Pons (tissue), 1 donor: ENCODE results near the gene LACTB.

Experiments used
- DNase-seq: peaks from one replicate; pipeline ENCODE4 v3.0.0-alpha.2; 2016; ENCODE audit warnings: low spot score

LACTB gene

DNA sequence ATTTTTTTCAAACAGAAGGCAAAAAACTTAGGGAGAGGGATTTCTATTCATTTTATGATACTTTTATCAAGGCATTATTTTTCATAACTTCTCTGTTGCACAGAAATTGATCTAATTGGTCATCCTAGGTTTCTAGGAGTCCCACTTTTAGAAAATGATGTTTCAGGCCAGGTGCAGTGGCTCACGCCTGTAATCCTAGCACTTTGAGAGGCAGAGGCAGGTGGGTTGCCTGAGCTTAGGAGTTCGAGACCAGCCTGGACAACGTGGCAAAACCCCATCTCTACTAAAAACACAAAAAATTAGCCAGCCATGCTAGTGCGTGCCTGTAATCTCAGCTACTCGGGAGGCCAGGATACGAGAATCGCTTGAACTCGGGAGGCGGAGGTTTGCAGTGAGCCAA lies 2.8 kb downstream of the LACTB start:
- no peak for DNase-seq

DNA sequence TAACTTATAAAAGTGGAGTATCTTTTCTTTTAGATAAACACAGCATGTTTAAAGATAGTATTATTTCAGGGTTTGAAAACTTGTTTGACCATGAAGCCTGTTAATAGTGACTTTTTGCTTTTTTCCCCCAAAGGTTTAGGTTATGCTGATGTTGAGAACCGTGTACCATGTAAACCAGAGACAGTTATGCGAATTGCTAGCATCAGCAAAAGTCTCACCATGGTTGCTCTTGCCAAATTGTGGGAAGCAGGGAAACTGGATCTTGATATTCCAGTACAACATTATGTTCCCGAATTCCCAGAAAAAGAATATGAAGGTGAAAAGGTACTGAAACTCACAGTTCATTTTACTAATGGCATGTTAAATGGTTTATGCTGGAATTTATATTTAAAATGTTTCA lies 5.1 kb downstream of the LACTB start:
- no peak for DNase-seq

GRCh38 chr15:63133786-63134185 lies 12.1 kb downstream of the LACTB start:
- no peak for DNase-seq

DNA sequence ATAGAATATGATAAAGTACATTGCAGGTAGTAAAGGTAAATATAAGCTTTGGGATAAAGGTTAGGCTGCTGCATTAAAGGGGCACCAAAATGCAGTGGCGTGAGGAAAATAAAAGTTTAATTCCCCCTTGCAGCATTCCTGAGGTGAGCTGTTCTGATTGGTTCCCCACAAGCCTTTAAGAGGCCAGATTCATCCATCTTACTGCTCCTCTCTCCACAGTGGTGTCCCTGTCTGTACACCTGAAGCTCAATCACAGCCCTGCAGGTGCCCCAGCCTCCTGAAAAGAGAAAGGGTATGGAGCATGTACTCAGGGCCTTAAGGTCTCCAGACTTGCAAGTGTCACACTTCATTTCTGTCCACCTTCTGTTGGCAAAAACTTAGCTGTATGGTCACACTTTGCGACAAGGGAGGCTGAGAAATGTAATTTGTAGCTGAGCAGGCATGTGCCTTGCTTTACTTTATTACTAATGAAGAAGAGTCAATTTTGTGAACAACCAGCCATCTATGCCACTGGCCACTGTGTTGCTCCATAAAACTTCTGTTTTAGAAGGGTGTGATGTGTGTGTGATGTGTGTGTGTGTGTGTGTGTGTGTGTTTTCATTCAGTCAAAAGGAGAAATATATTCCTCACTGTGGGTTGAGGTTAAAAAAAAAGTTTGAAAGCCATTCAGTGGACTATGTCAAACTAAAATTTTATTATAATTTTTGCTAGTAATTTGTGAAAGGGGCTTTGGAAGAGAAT lies 12.8 kb downstream of the LACTB start:
- no peak for DNase-seq

DNA sequence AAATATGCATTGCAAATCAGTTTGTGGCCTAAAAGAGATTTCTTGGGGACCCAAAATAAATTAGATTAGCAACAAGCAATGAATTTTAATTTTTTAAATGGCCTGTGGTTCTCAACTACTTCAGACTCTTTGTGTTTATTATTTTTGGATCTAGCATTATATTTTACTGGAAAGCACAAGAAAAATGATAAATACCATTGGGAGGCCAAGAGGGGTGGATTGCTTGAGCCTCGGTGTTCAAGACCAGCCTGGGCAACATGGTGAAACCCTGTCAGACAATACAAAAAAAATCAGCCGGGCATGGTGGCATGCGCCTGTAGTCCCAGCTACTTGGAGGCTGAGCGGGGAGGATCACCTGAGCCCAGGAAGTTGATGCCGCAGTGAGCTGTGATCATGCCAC lies 13.6 kb downstream of the LACTB start:
- DNase-seq = no peak

GRCh38 chr15:63135804-63136203 lies 14.1 kb downstream of the LACTB start:
- DNase-seq = no peak

DNA sequence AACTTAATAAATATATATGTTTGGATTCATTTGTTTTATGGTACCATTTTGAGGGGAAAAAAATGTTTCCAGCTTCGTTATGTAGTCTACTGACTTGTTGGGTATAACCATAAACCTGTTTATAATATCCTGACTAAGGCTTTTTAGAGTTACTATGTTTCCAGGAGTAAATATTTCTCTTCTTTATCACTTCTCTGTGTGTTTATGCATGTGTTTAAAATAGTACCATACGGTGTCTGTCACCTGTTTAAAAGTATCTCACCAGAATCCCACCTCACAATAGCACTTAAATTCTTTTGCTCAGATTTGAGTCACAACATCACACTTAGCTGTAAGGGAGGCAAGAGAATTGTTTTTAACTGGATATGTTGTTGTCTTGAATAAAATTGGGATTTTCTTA lies 15.1 kb downstream of the LACTB start:
- DNase-seq = no peak

- DNase-seq = no peak
These were observed 19.3 kb downstream of the LACTB start for GRCh38 chr15:63140936-63141335.

DNA sequence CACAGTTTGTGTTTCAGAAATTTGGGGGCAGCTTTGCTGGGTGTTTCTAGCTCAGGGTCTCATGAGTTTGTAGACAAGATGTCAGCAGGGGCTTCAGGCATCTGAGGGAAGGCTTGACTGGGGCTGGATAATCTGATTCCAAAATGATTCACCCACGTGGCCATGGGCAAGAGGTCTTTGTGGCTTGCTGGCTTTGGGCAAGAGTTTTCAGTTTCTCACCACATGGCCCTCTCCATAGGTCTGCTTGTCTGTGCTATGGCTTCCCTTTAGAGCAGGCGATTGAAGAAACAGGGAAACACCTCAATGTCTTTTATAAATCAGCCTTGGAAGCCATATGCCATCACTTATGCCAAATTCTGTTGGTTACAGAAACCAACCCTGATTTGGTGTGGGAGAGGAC lies 23.8 kb downstream of the LACTB start:
- DNase-seq = no peak

DNA sequence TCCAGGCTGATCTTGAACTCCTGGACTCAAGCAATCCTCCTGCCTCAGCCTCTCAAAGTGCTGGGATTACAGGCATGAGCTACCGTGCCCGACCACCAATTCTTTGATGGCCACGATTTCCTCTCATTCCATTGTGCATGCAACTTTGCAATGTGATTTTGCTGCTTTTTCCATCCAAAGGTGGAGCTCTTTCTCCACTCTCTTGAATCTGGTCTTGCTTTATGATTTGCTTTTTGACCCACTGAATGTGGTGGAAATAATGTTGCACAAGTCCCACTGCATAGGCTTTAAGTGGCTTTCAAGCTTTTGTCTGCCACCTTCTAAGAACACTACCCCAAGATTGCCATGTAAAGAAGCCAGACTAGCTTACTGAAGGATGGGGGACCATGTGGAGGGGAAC lies 25.0 kb downstream of the LACTB start:
- DNase-seq = no peak

- DNase-seq = no peak
These were observed 30.0 kb downstream of the LACTB start for GRCh38 chr15:63151665-63152064.

DNA sequence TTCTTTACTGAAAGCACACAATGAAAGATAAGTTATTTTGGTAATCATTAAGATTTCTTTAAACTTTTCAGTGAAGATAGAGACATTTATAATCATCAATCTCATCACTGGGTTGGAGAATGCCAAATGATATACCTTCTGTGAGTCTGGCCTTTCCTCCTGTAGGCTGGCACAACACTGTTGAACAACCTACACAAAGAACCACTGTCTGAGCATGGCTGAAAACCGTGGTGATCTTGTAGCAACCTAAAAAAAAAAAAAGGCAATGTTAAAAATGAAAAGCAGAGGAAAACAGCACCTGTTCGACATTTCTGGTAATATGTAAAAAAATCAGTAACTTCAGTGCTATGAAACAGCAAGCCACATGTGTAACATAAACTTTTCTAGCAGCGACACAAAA lies 33.8 kb downstream of the LACTB start:
- DNase-seq = peak; percentile 18

DNA sequence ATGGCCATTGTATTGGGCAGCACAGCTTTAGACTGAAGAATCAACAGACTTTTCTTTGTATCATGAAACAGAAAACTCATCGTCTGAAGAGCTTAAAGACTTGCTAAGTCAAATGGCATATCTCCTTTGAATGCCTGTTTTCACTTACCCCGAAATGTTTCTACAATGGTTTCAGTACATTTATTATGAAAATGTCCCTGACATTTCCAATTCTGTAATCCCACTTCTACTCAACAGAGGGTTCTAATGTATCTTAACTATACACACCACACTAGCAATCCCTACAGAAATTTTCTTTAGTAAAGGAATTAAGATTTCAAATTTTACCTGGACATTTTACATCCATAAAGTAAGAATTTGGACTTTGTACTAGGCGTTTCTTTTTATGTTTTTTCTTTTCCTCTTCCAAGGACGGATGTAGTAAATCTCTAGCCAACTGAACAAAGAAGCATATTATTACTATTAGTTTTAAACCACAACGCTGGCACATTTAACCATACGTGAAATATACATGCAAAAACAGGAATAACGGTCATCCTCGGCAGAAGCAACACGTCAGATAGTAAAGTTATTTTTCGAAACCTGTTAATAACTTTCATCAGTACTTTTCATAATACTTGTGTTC lies 34.5 kb downstream of the LACTB start:
- peak; percentile 75 for DNase-seq

- DNase-seq = peak; percentile 65
These were observed 35.1 kb downstream of the LACTB start for GRCh38 chr15:63156755-63157117.

DNA sequence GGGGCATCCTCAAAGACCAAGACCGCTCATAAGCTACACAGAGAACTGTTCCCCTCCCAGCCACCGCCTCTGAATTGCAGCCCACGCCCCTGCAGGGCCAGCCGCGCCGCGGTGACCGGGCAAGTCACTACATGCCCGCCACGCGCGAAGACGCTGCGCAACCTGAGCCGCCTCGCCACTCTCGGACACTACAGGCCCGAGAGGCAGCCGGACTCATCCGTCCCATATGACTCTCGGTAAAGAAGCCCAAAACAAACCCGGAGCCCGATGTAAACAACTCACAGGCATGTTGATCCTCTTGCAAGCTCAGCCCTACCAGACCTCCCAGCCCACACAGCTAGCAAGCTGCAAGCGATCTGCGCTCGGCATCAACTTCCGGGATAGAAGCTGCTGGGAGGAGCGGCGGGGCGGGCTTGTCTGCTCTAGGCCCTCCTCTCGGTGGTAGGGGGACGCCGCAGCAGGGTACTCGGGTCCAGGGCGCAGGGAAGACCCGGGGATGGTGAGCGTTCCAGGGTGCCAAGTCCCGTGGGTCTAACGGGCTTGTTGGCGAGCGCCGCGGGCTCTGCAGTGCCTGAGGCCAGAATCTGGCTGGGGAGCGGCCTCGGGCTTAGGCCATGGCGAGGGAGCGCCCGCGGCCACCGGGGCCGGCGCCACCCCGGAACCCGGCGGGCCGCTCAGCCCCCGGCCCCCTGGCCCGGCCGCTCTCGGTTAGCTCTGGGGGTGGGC lies 35.6 kb downstream of the LACTB start, which contains the start of gene RPS27L:
Gene RPS27L, minus strand, starts transcription at position 360 of the 726 bp plus-strand sequence. Its CDS starts 72 bp downstream, at position 288.
- peak; percentile 92 for DNase-seq

DNA sequence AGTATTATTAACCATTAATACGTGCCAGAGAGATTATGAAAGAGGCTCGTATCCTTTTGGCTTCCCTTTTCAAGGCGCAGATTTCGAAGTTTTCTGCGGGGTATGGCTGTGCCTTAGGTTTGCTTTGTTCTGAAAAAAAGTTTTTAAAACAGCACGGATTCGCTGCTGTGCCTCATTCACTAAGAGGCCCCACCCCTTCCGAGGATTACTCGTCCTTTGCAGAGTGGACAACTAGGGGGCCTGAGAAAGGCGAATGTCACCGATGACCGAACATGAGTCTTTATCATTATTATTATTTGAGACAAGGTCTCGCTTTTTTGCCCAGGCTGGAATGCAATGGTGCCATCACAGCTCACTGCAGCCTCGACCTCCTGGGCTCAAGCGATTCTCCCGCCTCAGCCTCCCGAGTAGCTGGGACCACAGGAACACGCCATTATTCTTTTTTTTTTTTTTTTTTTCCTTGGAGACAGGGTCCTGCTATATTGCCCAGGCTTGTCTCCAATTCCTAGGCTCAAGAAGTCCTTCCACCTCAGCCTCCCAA lies 36.3 kb downstream of the LACTB start:
- peak; percentile 64 for DNase-seq

- DNase-seq = no peak
These were observed 39.0 kb downstream of the LACTB start for GRCh38 chr15:63160638-63161037.

GRCh38 chr15:63163217-63163616 lies 41.6 kb downstream of the LACTB start:
- DNase-seq = no peak

DNA sequence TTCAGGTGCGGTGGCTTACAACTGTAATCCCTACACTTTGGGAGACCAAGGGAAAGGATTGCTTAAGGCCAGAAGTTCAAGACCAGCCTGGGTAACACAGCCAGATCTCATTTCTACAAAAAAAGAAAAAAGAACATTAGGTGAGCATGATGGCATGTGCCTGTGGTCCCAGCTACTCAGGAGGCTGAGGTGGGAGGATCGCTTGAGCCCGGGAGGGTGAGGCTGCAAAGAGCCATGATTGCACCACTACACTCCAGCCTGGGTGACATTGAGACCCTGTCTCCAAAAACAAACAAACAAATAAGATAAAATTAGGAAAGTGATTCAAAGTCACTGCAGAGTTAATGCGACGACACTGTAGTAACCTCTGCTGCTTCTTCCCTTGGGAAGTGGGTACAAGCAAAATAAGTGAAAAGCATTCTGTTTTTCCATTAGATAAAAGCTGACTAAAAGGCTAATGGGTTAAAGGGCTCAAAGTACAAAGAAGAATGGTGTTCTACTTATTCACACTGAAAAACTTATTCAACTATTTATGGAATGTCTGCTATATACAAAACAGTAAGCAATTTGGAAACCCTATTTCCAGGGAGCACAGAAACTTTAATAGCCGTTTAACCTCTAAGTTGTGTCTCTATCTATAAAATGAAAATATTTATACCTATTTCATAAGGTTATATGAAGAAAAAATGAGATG lies 43.7 kb downstream of the LACTB start:
- no peak for DNase-seq

GRCh38 chr15:63166219-63166618 lies 44.6 kb downstream of the LACTB start:
- no peak for DNase-seq

- DNase-seq = no peak
These were observed 48.1 kb downstream of the LACTB start for GRCh38 chr15:63169788-63170187.

DNA sequence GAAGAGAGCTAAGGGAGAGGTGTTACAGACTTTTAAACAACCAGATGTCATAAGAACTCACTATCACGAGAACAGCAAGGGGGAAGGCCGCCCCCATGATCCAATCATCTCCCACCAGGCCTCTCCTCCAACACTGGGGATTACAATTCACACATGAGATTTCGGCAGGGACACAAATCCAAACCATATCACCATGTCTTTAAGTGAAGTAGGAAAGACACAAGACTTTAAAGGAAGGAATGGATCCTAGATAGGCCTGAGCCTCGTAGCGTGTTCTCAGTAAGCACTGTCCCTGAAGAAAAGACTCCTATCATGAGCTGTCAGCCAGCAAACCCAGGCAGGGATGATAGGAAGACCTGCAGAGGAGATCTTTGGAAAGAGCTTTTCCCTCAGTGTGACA lies 50.7 kb downstream of the LACTB start:
- DNase-seq = no peak
